Measurements from ENCODE around the gene TMEM8B. TPM values are rescaled to one million over a fixed set of nuclear protein-coding genes. Genes with fewer than 3 reads are reported as not detected.
"Not testable (repeated sequence)": the region's sequence is repeated elsewhere in the genome, so short reads cannot be mapped to it uniquely, and the experiment has no call there.

Gene TMEM8B
- total RNA-seq, 1 donor from 2014 or later = 44.4 TPM

DNA sequence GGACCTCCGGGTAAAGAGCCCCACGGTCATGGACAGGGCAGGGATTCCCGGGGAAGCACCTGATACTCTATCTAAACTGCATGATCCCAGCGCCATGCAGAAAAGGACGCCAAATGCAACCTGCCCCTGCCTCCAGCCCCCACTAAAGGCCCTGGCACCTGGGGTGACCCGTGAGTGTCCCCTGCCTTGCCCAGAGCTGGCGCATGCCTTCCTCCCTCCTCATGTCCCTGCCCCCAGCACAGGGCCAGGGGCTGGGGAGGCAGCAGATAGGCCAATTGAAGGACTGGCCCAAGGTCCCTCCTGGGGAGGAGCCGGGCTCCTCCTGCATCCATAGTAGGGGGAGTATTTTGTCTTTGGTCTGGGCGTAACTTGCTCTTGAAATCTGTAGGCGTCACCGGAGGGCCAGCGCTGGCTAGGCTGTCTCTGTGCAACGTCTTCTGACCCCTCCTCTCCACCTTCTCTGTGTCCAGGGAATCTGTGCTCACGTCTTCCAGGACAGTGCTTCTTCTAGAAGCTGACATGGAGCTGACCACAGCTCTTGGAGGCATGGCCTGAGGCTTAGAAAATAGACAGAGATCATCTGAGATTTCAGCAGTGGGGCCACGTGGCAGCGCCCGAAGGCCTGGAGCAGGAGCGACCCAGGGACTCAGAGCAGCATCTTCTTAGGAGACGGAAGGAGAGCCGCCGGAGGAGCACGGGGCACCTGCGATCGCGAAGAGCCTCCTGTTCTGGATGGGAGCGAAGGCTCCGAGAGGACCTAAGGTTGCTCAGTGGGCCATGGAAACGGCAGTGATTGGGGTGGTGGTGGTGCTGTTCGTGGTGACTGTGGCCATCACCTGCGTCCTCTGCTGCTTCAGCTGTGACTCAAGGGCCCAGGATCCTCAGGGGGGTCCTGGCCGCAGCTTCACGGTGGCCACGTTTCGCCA, 80.9 kb downstream of the TMEM8B start:
- H3K36me3 Mint-ChIP-seq (ENCODE audit: unreplicated experiment) = no peaks in the 10 kb centered on the region
- H3K9me3 Mint-ChIP-seq (ENCODE audit: unreplicated experiment) = peaks cover 5% of the 10 kb centered on the region
- TF ChIP-seq, protein P1, sequence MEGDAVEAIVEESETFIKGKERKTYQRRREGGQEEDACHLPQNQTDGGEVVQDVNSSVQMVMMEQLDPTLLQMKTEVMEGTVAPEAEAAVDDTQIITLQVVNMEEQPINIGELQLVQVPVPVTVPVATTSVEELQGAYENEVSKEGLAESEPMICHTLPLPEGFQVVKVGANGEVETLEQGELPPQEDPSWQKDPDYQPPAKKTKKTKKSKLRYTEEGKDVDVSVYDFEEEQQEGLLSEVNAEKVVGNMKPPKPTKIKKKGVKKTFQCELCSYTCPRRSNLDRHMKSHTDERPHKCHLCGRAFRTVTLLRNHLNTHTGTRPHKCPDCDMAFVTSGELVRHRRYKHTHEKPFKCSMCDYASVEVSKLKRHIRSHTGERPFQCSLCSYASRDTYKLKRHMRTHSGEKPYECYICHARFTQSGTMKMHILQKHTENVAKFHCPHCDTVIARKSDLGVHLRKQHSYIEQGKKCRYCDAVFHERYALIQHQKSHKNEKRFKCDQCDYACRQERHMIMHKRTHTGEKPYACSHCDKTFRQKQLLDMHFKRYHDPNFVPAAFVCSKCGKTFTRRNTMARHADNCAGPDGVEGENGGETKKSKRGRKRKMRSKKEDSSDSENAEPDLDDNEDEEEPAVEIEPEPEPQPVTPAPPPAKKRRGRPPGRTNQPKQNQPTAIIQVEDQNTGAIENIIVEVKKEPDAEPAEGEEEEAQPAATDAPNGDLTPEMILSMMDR (IDR thresholded peaks at IDR 0.05; ENCODE audit: partially characterized antibody, unreplicated experiment) = no peak
- no peak for DNase-seq
- no peak overlapping the region for H3K4me3 Mint-ChIP-seq (ENCODE audit: unreplicated experiment)
- peaks cover 8% of the 10 kb centered on the region for H3K27me3 Mint-ChIP-seq (ENCODE audit: unreplicated experiment)
- peaks cover 29% of the 10 kb centered on the region for H3K4me1 Mint-ChIP-seq (ENCODE audit: low read depth, unreplicated experiment)
- no peak overlapping the region for H3K27ac Mint-ChIP-seq (ENCODE audit: unreplicated experiment)

DNA sequence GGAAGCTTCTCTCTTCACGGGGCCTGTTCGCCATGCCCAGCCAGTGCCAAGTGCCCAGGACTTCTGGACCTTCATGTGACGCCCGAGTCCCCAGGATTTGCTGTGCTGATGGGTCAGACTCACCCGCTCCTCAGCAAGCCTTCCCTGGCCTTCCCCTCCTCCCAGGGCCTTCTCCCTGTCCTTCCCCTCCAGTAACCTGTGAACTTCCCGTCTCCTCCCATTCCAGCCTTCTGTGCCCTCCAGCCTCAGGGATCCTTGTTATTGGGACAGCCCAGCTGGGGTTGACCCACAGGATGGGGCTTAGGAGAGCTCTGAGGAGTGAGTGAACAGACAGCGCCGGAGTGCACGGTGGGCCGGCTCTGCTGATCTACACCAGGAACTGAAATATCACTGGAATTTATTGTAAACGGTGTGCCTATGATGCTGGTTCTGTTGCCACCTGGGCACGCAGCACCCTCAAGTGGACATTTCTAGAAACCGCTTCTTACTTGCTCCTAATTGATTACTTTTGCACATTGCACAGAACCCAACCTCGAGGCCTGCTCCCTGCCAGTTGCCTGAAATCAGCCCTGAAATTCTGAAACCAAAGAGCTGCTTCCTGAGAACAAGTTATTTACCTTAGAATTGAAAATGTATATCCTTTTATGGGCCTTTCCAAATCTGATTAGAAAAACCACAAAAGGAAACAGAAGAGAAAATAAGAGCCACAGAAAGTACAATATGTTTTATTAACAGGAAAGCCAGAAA, 81.8 kb downstream of the TMEM8B start:
- H3K4me1 Mint-ChIP-seq (ENCODE audit: low read depth, unreplicated experiment) = peaks cover 28% of the 10 kb centered on the region
- H3K27ac Mint-ChIP-seq (ENCODE audit: unreplicated experiment) = peak overlapping the region; percentile 23
- H3K9me3 Mint-ChIP-seq (ENCODE audit: unreplicated experiment) = peaks cover 5% of the 10 kb centered on the region
- peaks cover 8% of the 10 kb centered on the region for H3K27me3 Mint-ChIP-seq (ENCODE audit: unreplicated experiment)
- TF ChIP-seq, protein P1 (IDR thresholded peaks at IDR 0.05; ENCODE audit: partially characterized antibody, unreplicated experiment) = no peak
- H3K4me3 Mint-ChIP-seq (ENCODE audit: unreplicated experiment) = no peak overlapping the region
- peak; percentile 40 for DNase-seq
- no peaks in the 10 kb centered on the region for H3K36me3 Mint-ChIP-seq (ENCODE audit: unreplicated experiment)

DNA sequence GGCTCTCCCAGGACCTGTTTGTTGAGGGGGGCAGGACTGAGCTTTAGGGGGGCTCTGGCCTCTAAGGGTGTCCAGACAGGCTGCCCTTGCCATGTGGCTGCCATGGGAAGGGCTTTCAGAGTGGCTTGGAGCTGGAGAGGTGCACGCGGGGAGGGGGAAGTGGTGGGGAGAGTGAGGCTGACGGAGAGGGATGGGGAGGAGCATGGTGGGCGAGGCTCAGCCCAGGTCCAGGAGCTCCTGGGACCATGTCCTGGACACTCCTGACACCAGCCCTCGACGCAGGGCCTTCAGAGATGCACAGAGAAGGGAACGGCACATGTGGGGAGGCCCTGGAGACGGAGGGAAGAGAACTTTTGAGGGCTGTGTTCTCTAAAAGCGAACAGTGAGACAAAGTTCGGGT, 82.7 kb downstream of the TMEM8B start:
- Mint-ChIP-seq H3K9me3 (ENCODE audit: unreplicated experiment) (peaks cover 5% of the 10 kb centered on the region), H3K4me3 (ENCODE audit: unreplicated experiment) (no peak overlapping the region), H3K36me3 (ENCODE audit: unreplicated experiment) (no peaks in the 10 kb centered on the region), H3K4me1 (ENCODE audit: low read depth, unreplicated experiment) (peaks cover 26% of the 10 kb centered on the region), H3K27me3 (ENCODE audit: unreplicated experiment) (peaks cover 6% of the 10 kb centered on the region), H3K27ac (ENCODE audit: unreplicated experiment) (no peak overlapping the region)
- DNase-seq = no peak
- TF ChIP-seq, protein P1 (IDR thresholded peaks at IDR 0.05; ENCODE audit: partially characterized antibody, unreplicated experiment) = no peak

DNA sequence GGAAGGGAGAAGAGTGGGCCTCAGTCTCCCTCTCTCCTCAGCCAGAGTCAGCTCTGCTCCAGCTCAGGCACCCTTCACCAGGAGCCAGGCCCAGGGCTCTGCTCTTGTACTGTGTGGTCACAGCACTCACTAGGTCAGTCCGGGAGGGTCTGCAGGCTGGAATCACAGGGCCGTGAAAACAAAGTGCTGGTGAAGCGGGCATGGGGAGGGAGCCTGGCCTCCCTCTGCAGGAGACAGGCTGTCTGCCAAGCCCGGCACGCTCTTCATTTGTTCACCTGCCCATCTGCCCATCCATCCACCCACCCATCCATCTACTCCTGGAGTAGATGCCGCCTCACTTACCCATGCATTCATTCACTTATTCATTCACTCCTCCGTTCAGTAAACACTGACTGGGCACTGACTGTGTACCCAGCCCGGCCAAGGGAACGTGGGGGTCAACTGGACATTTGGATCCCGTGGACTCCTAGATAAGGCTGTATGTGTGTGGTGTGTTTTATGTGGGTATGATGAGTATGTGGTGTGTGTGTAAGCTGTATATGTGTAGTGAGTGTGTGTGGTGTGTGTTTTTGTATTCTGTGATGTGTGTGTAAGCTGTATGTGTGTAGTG, 83.9 kb downstream of the TMEM8B start:
- H3K36me3 Mint-ChIP-seq (ENCODE audit: unreplicated experiment) = no peaks in the 10 kb centered on the region
- peaks cover 4% of the 10 kb centered on the region for H3K9me3 Mint-ChIP-seq (ENCODE audit: unreplicated experiment)
- TF ChIP-seq, protein P1 (IDR thresholded peaks at IDR 0.05; ENCODE audit: partially characterized antibody, unreplicated experiment) = no peak
- H3K27ac Mint-ChIP-seq (ENCODE audit: unreplicated experiment) = no peak overlapping the region
- DNase-seq = no peak
- H3K4me1 Mint-ChIP-seq (ENCODE audit: low read depth, unreplicated experiment) = peaks cover 14% of the 10 kb centered on the region
- H3K4me3 Mint-ChIP-seq (ENCODE audit: unreplicated experiment) = no peak overlapping the region
- peaks cover 2% of the 10 kb centered on the region for H3K27me3 Mint-ChIP-seq (ENCODE audit: unreplicated experiment)

DNA sequence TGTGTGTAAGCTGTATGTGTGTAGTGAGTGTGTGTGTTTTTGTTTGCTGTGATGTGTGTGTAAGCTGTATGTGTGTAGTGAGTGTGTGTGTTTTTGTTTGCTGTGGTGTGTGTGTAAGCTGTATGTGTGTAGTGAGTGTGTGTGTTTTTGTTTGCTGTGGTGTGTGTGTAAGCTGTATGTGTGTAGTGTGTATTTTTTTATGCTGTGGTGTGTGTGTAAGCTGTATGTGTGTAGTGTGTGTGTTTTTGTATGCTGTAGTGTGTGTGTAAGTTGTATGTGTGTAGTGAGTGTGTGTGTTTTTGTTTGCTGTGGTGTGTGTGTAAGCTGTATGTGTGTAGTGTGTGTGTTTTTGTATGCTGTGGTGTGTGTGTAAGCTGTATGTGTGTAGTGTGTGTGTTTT, 84.4 kb downstream of the TMEM8B start:
- H3K36me3 Mint-ChIP-seq (ENCODE audit: unreplicated experiment); DNase-seq; H3K27ac Mint-ChIP-seq (ENCODE audit: unreplicated experiment); H3K9me3 Mint-ChIP-seq (ENCODE audit: unreplicated experiment); H3K27me3 Mint-ChIP-seq (ENCODE audit: unreplicated experiment); H3K4me3 Mint-ChIP-seq (ENCODE audit: unreplicated experiment): not testable (repeated sequence)
- H3K4me1 Mint-ChIP-seq (ENCODE audit: low read depth, unreplicated experiment) = peaks cover 11% of the 10 kb centered on the region

All from glutamatergic neuron (in vitro differentiated cells).